ENCODE results near the gene FOXO3. TPM values are rescaled to one million over a fixed set of nuclear protein-coding genes. Genes with fewer than 3 reads are reported as not detected.

Gene FOXO3
- total RNA-seq, 1 donor from 2014 or later, result 91.5 TPM

DNA sequence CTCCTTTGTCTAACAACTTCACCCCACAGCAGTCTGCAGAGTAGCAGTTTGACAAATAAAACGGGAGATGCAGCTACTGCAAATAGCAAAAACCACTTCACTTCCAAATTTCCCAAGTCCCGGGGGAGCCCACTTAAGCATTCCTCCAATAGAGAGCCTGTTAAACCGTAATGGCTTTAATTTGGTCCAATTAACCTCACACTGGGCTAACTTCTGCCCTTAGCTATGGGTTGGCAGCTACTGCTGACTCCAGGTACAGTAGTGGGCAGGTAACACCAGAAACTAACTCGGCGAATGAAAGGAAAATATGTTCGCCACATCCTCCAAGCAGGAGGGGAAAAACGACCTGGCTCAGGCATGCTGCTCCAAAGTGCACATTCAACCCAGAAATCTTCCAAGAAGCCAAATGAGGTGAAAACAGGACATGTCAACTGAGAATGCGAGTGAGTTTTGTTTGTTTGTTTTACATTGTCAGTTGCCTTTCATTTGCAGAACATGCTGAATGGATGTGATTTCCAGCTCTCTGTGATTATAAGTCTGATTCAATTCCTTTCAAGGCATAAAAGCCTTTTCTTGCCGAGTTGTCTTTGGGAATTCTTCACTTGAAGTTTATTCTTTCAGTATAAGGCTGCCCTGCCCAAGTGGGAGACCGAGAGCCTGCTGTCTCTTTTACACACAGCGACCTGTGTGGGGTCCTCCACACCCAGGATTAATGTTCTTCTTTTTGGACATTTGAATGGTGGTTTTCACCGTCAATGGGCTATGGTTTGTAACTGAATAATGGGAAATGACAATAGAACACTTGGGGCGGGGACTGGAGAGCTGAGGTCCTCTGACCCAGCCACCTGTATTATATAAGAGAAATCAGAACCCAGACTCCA is 170.2 kb downstream of the FOXO3 start:
- no peak for TF ChIP-seq CTCF (IDR thresholded peaks at IDR 0.05)
- intact Hi-C loops (cut with DNase I), result no loop called here
- H3K36me3 ChIP-seq, result no peaks in the 10 kb centered on the region
- DNase-seq (ENCODE audit: low spot score in 2 of 2), result peak in 1 of 2 donors; percentile 40
- no peak overlapping the region for H3K4me3 ChIP-seq
- no peaks in the 10 kb centered on the region for H3K27me3 ChIP-seq
- no peak overlapping the region for H3K27ac ChIP-seq
- H3K4me1 ChIP-seq, result peaks cover 0 to 5% of the 10 kb centered on the region in 2 donors
- no peaks in the 10 kb centered on the region for H3K9me3 ChIP-seq

DNA sequence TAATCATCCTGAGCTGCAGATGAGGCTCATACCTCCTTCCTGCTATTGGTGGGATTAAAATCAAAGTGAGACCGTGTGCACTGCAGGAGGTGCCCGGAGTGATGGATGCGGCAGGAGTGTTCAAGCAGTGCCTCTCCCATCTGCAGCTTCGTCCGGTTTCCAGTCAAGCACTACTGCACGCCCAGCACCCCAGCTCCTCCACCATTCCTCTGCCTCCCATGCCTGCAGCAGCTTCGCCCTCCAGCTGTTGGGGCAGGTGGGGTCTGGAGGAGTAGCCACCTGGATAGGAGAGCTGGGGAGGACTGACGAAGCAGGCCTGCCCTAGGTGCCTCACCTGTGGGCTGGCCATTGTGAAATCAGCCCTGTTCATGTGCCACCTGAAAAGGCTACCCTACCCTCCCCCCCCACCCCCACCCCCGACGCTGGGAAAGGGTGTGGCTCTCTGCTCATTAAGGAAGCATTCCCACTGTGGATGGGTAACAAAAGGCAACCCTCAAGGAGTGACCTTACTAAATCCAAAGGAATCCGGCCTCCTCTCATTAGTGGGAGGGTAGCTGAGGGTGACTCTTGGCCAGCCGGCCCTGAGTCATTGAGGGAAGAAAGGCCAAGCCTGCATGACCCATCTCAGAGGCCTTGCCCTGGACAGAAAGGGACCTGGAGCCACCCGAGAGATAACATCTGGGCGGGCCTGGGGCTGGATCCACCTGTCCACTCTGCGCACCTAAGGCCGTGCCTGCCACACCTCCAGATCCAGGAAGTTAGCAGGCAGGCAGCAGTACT is 171.6 kb downstream of the FOXO3 start:
- no peaks in the 10 kb centered on the region for H3K27me3 ChIP-seq
- no peaks in the 10 kb centered on the region for H3K36me3 ChIP-seq
- peak in 1 of 2 donors; percentile 59 for DNase-seq (ENCODE audit: low spot score in 2 of 2)
- no peak for TF ChIP-seq CTCF (IDR thresholded peaks at IDR 0.05)
- no peak overlapping the region for H3K27ac ChIP-seq
- H3K4me3 ChIP-seq, result no peak overlapping the region
- peaks cover 4 to 15% of the 10 kb centered on the region in 2 donors for H3K4me1 ChIP-seq
- no peaks in the 10 kb centered on the region for H3K9me3 ChIP-seq
- intact Hi-C loops (cut with DNase I), result no loop called here

DNA sequence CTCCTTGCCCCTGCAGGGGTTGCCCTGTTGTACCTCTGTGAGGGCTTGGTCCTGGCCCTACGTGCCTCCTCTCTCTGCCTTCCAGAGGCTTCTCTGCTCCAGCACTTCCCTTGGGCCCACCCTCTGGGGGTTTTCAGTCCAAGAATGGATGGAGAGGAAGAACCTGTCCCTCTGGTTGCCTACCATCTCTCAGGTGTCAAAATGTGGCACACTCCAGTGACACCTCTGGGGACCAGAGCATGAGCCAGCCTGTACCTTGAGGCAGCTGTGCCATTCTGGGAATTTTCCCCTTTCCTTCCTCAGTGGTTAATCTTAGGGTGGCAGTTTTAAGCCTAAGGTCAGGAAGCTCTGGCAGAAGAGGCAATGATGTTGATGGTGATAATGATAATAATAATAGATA is 172.3 kb downstream of the FOXO3 start:
- Histone ChIP-seq H3K36me3 (no peaks in the 10 kb centered on the region), H3K4me1 (peaks cover 6 to 22% of the 10 kb centered on the region in 2 donors), H3K4me3 (no peak overlapping the region), H3K27me3 (no peaks in the 10 kb centered on the region), H3K27ac (no peak overlapping the region), H3K9me3 (no peaks in the 10 kb centered on the region)
- intact Hi-C loops (cut with DNase I), result no loop called here
- TF ChIP-seq CTCF (IDR thresholded peaks at IDR 0.05), result no peak
- peak in 1 of 2 donors; percentile 28 for DNase-seq (ENCODE audit: low spot score in 2 of 2)

DNA sequence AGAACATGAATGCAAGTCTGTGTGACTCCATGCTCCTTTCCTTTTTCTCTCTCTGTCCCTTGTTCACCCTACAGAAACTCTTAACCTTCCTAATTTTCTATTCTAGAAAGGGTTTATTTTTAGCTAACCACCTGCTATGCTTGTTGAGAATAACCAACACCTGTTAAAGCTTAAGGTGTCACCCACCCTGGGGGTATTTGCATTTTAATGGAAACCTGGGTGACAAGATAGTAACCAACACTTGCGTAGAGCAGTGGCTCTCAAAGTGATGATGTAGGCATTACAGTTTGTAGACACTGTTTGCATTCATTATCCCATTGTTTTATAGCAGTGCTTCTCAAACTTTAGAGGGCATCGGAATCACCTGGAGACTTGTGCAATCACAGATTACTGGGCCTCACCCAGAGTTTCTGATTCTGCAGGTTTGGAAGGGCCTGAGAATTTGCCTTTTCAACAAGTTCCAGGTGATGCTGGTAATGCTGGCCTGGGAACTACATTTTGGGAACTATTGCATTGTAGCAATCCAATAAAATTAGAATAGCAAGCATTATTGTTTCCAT is 173.1 kb downstream of the FOXO3 start:
- H3K9me3 ChIP-seq, result no peaks in the 10 kb centered on the region
- no peaks in the 10 kb centered on the region for H3K27me3 ChIP-seq
- H3K27ac ChIP-seq, result no peak overlapping the region
- intact Hi-C loops (cut with DNase I), result no loop called here
- TF ChIP-seq CTCF (IDR thresholded peaks at IDR 0.05), result no peak
- no peak overlapping the region for H3K4me3 ChIP-seq
- peaks cover 9 to 29% of the 10 kb centered on the region in 2 donors for H3K4me1 ChIP-seq
- H3K36me3 ChIP-seq, result no peaks in the 10 kb centered on the region
- peak in 1 of 2 donors; percentile 16 for DNase-seq (ENCODE audit: low spot score in 2 of 2)
